ENCODE data around the gene ATP2C2.

DNA sequence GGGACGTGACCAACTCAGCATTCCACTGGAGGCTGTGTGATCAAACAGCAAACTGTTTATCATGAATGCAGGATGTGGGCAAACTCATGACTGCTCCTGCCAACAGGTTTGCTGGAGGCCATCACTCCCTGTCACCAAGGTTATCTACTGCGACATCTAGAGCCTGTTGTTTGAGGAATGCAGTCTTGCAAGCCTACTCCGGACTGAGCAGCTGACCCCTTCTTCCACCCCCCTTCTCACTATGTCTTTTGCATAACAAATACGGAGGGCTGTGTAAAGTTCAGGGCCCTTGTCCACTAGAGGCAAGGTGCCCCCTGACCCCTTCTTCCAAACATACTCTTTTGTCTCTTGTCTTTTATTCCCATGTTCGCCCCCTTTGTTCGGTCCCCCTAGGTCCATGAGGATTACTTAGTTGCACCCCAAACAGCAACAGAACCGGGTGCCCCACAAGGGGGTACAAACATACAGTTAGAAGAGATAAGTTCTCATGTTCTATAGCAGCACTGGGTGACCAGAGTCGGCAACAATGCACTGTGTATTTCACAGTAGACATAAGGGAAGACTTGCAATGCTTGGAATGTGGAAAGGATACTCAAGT, 107.4 kb downstream of the ATP2C2 start:
- TF ChIP-seq, protein P1, sequence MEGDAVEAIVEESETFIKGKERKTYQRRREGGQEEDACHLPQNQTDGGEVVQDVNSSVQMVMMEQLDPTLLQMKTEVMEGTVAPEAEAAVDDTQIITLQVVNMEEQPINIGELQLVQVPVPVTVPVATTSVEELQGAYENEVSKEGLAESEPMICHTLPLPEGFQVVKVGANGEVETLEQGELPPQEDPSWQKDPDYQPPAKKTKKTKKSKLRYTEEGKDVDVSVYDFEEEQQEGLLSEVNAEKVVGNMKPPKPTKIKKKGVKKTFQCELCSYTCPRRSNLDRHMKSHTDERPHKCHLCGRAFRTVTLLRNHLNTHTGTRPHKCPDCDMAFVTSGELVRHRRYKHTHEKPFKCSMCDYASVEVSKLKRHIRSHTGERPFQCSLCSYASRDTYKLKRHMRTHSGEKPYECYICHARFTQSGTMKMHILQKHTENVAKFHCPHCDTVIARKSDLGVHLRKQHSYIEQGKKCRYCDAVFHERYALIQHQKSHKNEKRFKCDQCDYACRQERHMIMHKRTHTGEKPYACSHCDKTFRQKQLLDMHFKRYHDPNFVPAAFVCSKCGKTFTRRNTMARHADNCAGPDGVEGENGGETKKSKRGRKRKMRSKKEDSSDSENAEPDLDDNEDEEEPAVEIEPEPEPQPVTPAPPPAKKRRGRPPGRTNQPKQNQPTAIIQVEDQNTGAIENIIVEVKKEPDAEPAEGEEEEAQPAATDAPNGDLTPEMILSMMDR (conservative IDR thresholded peaks at IDR 0.05 in 1 of 2, IDR thresholded peaks at IDR 0.05 in 1 of 2; ENCODE audit: low read depth in 1 of 2, low read length in 2 of 2): no peak
- no peak for TF ChIP-seq EZH2 (IDR thresholded peaks at IDR 0.05; ENCODE audit: low read length, missing control alignments)

All from fibroblast of lung (primary cell).